ENCODE data around the gene CEBPE.

The CEBPE gene

GRCh38 chr14:23067847-23068788 lies 50.9 kb downstream of the CEBPE start:
- no peak for DNase-seq (ENCODE audit: low read depth in 2 of 2)
- no peak for TF ChIP-seq CTCF (IDR thresholded peaks at IDR 0.05; ENCODE audit: low read depth, low read length)
- H3K4me3 ChIP-seq (replicated peaks in 1 of 2; ENCODE audit: low read depth in 2 of 2, low read length in 2 of 2) = peak overlapping the region in 1 of 2 donors; percentile 9

Data from cardiac fibroblast (primary cell).